ENCODE data around the gene RPN1. TPM values are rescaled to one million over a fixed set of nuclear protein-coding genes. Genes with fewer than 3 reads are reported as not detected.
"Not testable (repeated sequence)": the region's sequence is repeated elsewhere in the genome, so short reads cannot be mapped to it uniquely, and the experiment has no call there.

Gene RPN1
- polyA plus RNA-seq (ENCODE audit: low read depth in 6 of 6): 100 to 1,000 TPM; 176 to 255 (median 193) TPM

DNA sequence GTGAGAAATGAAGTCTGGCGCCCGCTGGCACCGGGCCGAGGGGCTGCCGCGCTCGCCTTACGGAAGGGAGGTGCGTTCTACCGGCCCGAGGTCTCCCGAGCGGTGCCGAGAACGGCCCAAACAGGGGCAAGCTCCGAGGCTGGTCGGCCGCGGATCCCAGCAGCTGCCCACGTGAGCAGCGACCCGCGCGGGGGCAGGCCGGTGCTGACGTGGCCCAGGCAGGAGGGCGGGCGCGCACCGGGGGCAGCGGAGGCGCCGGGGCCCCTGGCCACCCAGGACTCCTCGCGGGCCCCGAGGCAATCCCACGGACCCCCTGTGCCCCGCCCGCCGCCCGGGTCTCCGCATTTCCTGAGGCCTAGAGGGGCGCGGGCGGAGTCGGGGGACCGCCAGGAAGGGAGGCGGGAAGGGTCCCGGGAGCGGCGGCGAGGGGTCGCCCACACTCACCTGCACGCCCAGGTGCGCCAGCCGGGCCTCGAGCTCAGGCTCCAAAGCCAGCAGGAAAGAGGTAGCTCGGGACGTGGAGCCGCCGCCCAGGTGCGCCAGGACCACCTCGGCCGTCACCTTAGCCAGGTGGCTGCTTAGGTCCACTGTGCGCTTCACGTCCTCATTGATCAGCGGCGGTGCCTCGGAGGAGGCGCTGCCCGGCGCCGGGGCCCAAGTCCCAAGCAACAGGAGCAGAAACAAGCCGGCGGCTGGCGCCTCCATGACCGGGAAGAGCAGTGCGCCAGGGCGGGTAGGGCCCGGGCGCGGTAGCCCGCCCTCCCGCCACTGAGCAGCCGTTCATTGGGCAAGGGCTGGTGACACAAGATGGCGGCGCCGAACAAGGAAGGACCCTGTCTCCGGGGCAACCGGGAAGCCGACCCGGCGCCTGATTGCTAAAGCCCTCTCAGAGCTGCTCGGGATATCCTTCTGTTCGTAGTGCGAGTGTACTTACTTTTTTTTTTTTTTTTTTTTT lies at the start of gene RPN1:
RPN1 (minus strand) TSS at position 723 of the 955 bp plus-strand sequence; CDS start at position 705, 18 bp downstream.
- ATAC-seq (ENCODE audit: low read depth in 2 of 2) (peak; percentile 94), DNase-seq (peak; percentile 97)
- H3K9me3 Mint-ChIP-seq: no peaks in the 10 kb centered on the region
- peak within 1 kb of the TSS; percentile 84 to 97 (median 91) for H3K4me3 Mint-ChIP-seq
- H3K27me3 Mint-ChIP-seq: no peaks in the 10 kb centered on the region
- H3K4me1 Mint-ChIP-seq: peaks cover 12 to 47% (median 28%) of the 10 kb centered on the region in 3 donors
- H3K36me3 Mint-ChIP-seq: no peaks in the 10 kb centered on the region
- H3K27ac Mint-ChIP-seq: peak within 1 kb of the TSS; percentile 85 to 98 (median 94)

DNA sequence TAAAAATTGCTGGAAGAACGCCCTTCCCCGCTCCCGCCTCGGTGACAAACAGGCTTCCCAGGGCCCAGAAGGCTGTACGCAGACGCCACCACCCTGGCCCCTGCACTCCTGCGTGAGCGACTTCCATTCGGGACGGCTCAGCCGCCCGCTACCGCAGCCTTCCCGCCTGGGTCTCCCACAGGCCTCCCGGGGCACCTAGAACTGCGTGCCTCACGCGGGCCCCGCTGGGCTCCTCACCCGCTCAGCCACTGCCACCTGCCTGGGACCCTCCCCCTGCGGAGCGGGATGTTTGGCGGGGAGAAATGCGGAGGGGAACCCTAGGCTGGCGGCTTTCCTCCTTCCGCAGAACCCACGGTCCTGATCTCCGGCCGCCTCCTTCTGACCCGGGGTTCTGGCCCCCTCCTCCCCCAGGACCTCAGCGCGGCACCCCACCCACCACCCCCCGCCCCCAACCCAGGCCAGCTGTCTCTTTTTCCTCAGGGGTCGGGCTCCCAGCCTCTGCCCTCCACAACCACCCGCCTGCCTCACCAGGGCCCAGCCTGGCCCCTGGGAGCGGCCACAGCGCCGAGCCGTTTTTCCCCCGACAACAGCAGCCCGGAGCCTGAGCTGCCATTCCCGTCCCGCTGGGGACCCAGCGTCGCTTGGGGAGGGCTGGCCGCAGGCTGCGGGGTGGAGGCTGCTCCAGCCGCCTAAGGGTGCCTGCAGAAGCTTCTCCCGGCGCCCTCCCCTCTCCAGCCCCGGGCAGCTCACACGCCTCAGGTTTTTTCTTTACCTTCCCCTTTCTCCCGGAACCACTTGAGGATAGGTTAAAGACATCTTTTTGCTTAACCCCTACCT lies 47.8 kb upstream of the RPN1 start:
- Mint-ChIP-seq H3K27me3 (no peaks in the 10 kb centered on the region), H3K27ac (peak overlapping the region in 3 of 6 donors; percentile 65 to 82 (median 74)), H3K4me1 (peaks cover 3 to 7% (median 5%) of the 10 kb centered on the region in 3 donors), H3K36me3 (no peaks in the 10 kb centered on the region), H3K9me3 (no peaks in the 10 kb centered on the region), H3K4me3 (peak overlapping the region; percentile 81 to 90 (median 85))
- peak; percentile 66 to 69 for ATAC-seq (ENCODE audit: low read depth in 2 of 2)
- DNase-seq: peak; percentile 20

DNA sequence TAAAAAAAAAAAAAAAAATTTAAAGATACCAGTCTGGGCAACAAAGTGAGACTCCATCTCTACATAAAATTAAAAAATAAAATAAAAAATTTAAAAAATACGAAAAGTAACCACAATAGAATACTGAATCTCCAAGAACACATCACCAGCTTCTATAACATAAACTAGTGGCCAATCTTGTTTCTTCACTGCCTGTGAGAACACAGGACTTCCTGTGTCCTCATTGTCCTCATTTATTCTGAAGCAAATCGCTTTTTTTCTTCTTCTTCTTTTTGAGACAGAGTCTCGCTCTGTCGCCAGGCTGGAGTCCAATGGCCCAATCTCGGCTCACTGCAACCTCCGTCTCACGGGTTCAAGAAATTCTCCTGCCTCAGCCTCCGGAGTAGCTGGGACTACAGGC lies 46.7 kb upstream of the RPN1 start:
- Mint-ChIP-seq H3K36me3 (no peaks in the 10 kb centered on the region), H3K9me3 (no peaks in the 10 kb centered on the region), H3K27ac (peak overlapping the region in 1 of 6 donors; percentile 37), H3K27me3 (no peaks in the 10 kb centered on the region), H3K4me3 (peak overlapping the region; percentile 51 to 86 (median 78)), H3K4me1 (peaks cover 3 to 7% (median 5%) of the 10 kb centered on the region in 3 donors)
- ATAC-seq (ENCODE audit: low read depth in 2 of 2) (no peak), DNase-seq (no peak)

DNA sequence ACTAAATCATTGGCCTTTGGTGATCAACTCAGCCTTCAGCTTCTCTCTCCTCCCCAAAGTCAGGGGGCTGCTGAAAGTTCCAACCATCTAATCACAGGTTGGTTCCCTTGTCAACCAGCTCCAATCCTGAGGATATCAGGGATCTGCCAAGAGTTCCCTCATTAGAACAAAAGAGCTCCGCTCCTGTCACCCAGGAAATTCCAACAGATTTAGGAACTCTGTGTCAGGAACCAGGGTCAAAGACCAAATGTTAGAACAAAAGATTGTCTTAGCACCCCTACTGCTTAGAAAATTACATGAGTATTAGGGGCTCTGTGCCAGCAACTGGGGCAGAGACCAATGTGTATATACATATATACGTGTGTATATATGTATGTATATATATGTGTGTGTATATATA lies 43.1 kb upstream of the RPN1 start:
- Mint-ChIP-seq H3K9me3 (no peaks in the 10 kb centered on the region), H3K27ac (no peak overlapping the region), H3K36me3 (no peaks in the 10 kb centered on the region), H3K4me1 (peaks cover under 1 to 5% (median 3%) of the 10 kb centered on the region in 3 donors), H3K27me3 (no peaks in the 10 kb centered on the region), H3K4me3 (no peak overlapping the region)
- ATAC-seq (ENCODE audit: low read depth in 2 of 2) (no peak), DNase-seq (no peak)

DNA sequence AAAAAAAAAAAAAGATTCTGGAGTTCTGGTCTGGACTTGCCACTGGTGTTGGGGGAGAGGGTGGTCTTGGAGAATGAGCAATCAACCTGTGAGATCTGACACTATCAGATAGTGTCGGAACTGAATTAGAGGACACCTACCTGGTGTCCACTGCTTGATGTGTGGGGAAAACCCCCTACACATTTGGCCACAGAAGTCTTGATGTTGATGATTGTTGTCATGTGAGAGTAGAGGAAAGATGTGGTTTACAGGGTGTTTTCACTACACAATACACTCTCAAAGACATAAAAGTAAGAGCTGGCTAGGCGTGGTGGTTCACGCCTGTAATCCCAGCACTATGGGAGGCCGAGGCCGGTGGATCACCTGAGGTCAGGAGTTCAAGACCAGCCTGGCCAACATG lies 38.4 kb upstream of the RPN1 start:
- DNase-seq (no peak), ATAC-seq (ENCODE audit: low read depth in 2 of 2) (no peak)
- Mint-ChIP-seq H3K27ac (peak overlapping the region in 1 of 6 donors; percentile 58), H3K4me1 (peaks cover 6 to 25% (median 8%) of the 10 kb centered on the region in 3 donors), H3K27me3 (no peaks in the 10 kb centered on the region), H3K9me3 (no peaks in the 10 kb centered on the region), H3K36me3 (no peaks in the 10 kb centered on the region), H3K4me3 (no peak overlapping the region)

DNA sequence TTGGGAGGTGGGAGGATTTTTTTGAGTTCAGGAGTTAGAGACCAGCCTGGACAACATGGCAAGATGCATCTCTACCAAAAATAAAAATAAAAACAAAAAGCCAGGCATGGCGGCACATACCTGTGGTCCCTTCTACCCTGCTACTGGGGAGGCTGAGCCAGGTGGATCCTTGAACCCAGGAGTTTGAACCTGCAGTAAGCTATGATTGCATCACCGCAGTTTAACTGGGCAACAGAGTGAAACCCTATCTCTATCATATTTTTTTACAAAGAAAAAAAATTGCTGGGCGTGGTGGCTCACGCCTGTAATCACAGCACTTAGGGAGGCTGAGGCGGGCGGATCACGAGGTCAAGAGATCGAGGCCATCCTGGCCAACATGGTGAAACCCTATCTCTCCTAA lies 35.8 kb upstream of the RPN1 start:
- Mint-ChIP-seq H3K27me3 (no peaks in the 10 kb centered on the region), H3K4me3 (no peak overlapping the region), H3K4me1 (peaks cover 8 to 40% (median 14%) of the 10 kb centered on the region in 3 donors), H3K36me3 (no peaks in the 10 kb centered on the region), H3K9me3 (no peaks in the 10 kb centered on the region), H3K27ac (peak overlapping the region in 1 of 6 donors; percentile 63)
- ATAC-seq (ENCODE audit: low read depth in 2 of 2) (no peak), DNase-seq (no peak)

DNA sequence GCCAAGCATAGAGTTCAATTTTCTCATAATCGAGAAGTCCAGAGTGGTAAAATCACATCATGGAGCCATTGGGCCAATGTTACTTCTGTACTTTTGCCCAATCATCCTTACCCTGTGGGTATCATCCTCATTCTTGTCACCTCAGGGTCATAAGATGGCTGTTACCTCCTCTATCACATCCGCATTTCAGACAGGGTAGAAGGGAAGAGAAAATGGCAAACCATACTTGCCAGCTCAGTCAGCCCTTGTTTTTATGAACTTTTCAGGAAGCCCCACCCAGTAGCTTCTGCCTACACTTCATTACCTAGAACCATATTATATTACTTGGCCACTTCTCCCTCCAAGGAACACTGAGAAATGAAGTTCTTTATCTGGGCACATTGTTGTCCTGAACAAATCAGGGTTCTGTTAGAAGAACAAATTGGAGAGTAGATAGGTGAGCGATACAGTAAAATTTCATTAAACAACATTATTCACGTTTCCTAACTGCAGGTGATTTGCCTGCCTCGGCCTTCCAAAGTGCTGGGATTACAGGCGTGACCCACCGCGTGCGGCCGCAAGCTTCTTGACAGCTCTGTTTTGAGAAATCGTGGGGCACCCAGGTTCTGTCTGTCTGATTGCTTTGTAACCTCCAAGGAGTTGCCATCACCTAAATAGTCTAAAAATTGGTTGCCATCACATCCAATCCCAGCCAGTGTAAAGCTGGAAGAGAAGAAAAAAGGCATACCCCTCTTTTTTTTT lies 34.5 kb upstream of the RPN1 start:
- Mint-ChIP-seq H3K36me3 (no peaks in the 10 kb centered on the region), H3K4me1 (peaks cover 16 to 51% (median 25%) of the 10 kb centered on the region in 3 donors), H3K27me3 (no peaks in the 10 kb centered on the region), H3K9me3 (no peaks in the 10 kb centered on the region), H3K4me3 (peak overlapping the region; percentile 3 to 37 (median 16)), H3K27ac (peak overlapping the region in 3 of 6 donors; percentile 24 to 62 (median 59))
- no peak for DNase-seq
- no peak for ATAC-seq (ENCODE audit: low read depth in 2 of 2)

DNA sequence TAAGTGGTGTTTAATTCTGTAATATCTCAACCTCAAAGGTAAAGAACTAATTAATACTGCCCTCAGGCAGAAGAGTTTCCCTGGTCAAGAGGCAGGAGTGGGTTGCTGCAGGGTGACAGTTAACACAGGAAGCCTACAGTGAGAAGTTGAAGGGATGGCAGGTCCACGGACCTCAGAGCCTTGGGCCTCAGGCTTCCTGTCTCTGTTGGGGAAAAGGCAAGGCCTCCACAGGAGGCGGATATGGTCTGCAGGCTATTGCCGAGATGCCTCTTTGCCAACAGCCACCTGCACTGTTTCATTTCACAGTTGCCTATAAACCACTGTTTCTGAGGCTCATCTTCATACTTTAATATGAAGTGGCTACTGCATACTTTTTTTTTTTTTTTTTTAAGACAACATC lies 33.3 kb upstream of the RPN1 start:
- H3K27ac Mint-ChIP-seq: peak overlapping the region in 3 of 6 donors; percentile 47 to 58 (median 49)
- H3K4me3 Mint-ChIP-seq: peak overlapping the region in 2 of 8 donors; percentile 25 to 73
- no peaks in the 10 kb centered on the region for H3K9me3 Mint-ChIP-seq
- H3K4me1 Mint-ChIP-seq: peaks cover 16 to 61% (median 25%) of the 10 kb centered on the region in 3 donors
- DNase-seq (no peak), ATAC-seq (ENCODE audit: low read depth in 2 of 2) (no peak)
- no peaks in the 10 kb centered on the region for H3K36me3 Mint-ChIP-seq
- H3K27me3 Mint-ChIP-seq: no peaks in the 10 kb centered on the region

DNA sequence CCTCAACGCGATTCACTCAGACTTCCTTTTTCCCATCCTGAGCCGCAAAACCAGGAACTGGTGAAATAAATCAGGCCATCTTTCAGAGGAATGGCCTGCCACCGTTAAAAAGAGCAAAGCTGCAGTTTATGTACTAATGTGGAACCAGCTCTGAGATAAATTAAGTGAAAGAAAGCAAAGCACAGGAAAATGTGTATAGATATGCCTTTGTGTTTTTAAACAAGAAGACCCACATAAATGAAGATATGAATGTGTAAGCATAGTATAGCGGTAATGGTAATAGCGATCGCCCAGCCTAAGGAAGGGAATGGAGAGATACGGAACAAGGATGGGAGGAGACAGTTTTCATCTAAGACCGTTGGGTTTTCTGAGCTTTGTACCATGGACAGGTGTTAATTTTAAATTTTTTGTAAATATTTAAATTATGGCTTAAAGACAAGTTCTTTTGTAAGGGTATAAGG lies 30.8 kb upstream of the RPN1 start:
- H3K4me1 Mint-ChIP-seq: peaks cover 16 to 52% (median 25%) of the 10 kb centered on the region in 3 donors
- DNase-seq (no peak), ATAC-seq (ENCODE audit: low read depth in 2 of 2) (no peak)
- H3K9me3 Mint-ChIP-seq: no peaks in the 10 kb centered on the region
- peak overlapping the region; percentile 90 to 99 (median 97) for H3K4me3 Mint-ChIP-seq
- no peaks in the 10 kb centered on the region for H3K27me3 Mint-ChIP-seq
- peak overlapping the region; percentile 95 to 100 (median 98) for H3K27ac Mint-ChIP-seq
- H3K36me3 Mint-ChIP-seq: no peaks in the 10 kb centered on the region

DNA sequence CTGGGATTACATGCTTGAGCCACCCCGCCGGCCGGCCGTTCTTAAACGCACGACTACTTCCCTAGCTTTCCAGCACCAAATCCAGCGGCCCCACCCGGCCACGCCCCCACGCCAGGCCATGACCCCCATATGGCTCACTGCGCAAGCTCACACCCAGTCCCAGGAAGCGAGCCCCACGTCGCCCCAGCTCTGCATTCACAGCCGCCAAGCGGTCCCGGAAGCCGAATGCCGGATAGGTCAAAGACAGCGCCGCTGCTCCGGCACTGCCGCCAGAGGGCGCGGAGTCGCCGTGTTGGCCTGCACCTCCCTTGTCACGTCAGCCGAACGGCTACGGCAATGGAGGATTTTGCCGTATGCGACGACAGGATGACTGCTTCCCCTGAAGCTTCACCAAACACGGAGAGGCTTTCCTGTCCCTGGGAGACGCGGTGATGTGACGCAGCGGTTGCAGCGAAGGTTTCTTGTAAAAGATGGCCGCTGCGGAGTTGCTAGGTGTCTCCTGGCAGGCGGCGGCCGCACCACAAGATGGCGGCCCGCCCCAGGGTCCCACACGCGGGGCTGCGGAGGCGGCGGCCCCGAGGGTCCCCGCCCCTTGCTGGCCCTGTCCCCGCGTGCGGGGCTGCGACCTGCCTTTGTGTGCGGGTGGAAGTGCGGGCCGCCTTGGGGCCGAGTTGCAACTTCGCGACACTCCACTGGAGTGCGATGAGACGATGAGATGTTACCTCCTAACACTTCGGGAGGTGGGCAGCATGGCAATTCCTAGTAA lies 30.2 kb upstream of the RPN1 start:
- Mint-ChIP-seq H3K36me3 (no peaks in the 10 kb centered on the region), H3K9me3 (no peaks in the 10 kb centered on the region)

DNA sequence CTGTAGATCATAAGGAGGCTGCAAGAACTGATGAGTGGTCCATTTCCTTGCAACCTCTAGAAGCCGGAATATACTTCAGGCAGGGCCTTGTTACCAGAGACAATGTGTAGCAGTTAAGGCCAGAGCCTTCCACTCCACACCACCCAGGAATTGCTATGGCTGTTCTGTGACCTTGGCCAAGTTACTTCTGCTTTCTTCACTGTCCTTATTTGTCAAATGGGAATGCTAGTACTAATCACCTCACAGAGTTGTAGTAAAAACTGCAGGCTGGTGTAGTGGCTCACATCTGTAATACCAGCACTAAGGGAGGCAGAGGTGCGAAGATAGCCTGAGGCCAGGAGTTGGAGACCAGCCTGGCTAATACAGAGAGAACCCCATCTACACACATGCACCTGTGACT lies 28.7 kb upstream of the RPN1 start:
- Mint-ChIP-seq H3K4me3 (peak overlapping the region; percentile 90 to 99 (median 97)), H3K9me3 (no peaks in the 10 kb centered on the region), H3K27ac (peak overlapping the region; percentile 74 to 99 (median 92)), H3K27me3 (no peaks in the 10 kb centered on the region), H3K36me3 (no peaks in the 10 kb centered on the region), H3K4me1 (peaks cover 10 to 36% (median 18%) of the 10 kb centered on the region in 3 donors)
- DNase-seq (no peak), ATAC-seq (ENCODE audit: low read depth in 2 of 2) (no peak)

More for the DNA sequence above, 30.2 kb upstream of the RPN1 start:
- DNase-seq (peak; percentile 96), ATAC-seq (ENCODE audit: low read depth in 2 of 2) (peak; percentile 87)
- Mint-ChIP-seq H3K27ac (peak overlapping the region; percentile 97 to 100 (median 98)), H3K4me1 (peaks cover 16 to 46% (median 25%) of the 10 kb centered on the region in 3 donors), H3K27me3 (no peaks in the 10 kb centered on the region), H3K4me3 (peak overlapping the region; percentile 90 to 99 (median 97))

DNA sequence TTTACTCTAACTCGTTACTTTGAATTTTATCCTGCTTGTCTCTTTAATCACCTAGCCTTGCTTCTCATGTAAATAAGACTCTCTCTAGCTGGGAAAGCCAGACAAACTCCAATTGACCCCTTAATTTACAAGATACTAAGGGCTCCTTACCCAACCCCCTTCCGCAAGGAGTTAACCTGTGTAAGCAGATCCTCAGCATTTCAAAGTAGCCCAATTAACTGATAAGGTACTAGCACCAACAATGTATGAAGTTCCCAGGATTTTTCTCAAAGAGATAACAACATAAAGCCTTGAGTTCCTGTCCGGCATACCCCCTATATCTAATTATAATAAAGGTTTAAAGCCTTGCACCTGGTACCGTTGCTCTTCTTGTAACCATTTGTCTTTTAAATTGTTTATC lies 25.2 kb upstream of the RPN1 start:
- ATAC-seq (ENCODE audit: low read depth in 2 of 2); H3K4me3 Mint-ChIP-seq; H3K27me3 Mint-ChIP-seq; H3K36me3 Mint-ChIP-seq; DNase-seq; H3K9me3 Mint-ChIP-seq; H3K27ac Mint-ChIP-seq: not testable (repeated sequence)
- peaks cover 12 to 24% (median 13%) of the 10 kb centered on the region in 3 donors for H3K4me1 Mint-ChIP-seq

Data from naive B cell (primary cell).